A549 (cell line): Measurements from ENCODE around the gene L3MBTL2. TPM values are rescaled to one million over a fixed set of nuclear protein-coding genes. Genes with fewer than 3 reads are reported as not detected.

Experiments
- ATAC-seq, 2 experiments: fragments of 200-7000 bp in 1 of 2; fragments of >200 bp in 1 of 2; cut with Nextera tagmentation in 1 of 2; cut with Tn5 transposase in 1 of 2; 3 replicates each; pipeline versions ENCODE4 v1.8.0 to v1.9.1; 2018 to 2020; ENCODE audit warnings: mild to moderate bottlenecking in 1 of 2, moderate library complexity in 1 of 2
- CTCF ChIA-PET: fragments of 300-600 bp; sonication (Branson Sonifier 250); formaldehyde crosslinking; extraction: SDS; loops from one replicate; lab custom pipeline; 2021; ENCODE audit warnings: antibody characterized with exemption, inconsistent platforms; lab: Yijun Ruan, JAX
- POLR2A ChIA-PET: fragments of 350-600 bp; formaldehyde crosslinking; extraction: SDS; loops from one replicate; lab custom pipeline; 2021; ENCODE audit warnings: antibody characterized with exemption, inconsistent platforms; lab: Yijun Ruan, JAX
- DNase-seq, 2 experiments: peaks; one replicate each; pipeline versions ENCODE4 v3.0.0 to v3.0.0-alpha.2; 2011 to 2016; ENCODE audit warnings: low read depth in 1 of 2, low spot score in 1 of 2
- FAIRE-seq: peaks from 2 replicates; lab custom pipeline; 2011; peaks lifted over from hg19 to GRCh38; lab: Jason Lieb, UNC
- H3K27ac ChIP-seq, 2 experiments: fragments of >200 bp; sonication (Bioruptor Twin); formaldehyde crosslinking; 3 replicates each; pipeline ENCODE4 v1.5.1; 2016 to 2017
- H3K4me1 ChIP-seq: fragments of >200 bp; sonication (Bioruptor Twin); formaldehyde crosslinking; 3 replicates; pipeline ENCODE4 v1.6.1; 2016
- H3K4me2 ChIP-seq: fragments of >200 bp; sonication (Bioruptor Twin); formaldehyde crosslinking; 3 replicates; pipeline ENCODE4 v1.6.1; 2016
- H3K4me3 ChIP-seq: fragments of >200 bp; sonication (Bioruptor Twin); formaldehyde crosslinking; 3 replicates; pipeline ENCODE4 v1.5.1; 2016
- H3K9me3 ChIP-seq: fragments of >200 bp; sonication (Bioruptor Twin); formaldehyde crosslinking; 3 replicates; pipeline ENCODE4 v1.6.1; 2016
- FOSB ChIP-seq: fragments of 250-450 bp; sonication (Bioruptor Pico); IDR thresholded peaks from 2 replicates; pipeline ENCODE4 v1.5.0; 2020; ENCODE audit warnings: mild to moderate bottlenecking, moderate library complexity
- JUNB ChIP-seq: fragments of >200 bp; sonication (Bioruptor Twin); formaldehyde crosslinking; IDR thresholded peaks from 2 replicates; pipeline ENCODE4 v1.6.1; 2016
- RCOR1 ChIP-seq: fragments of 150-350 bp; IDR thresholded peaks from 2 replicates; pipeline ENCODE4 v1.6.1; 2014; ENCODE audit warnings: antibody characterized with exemption, low read length, low read depth
- RFX5 ChIP-seq: fragments of 450-650 bp; IDR thresholded peaks from 2 replicates; pipeline ENCODE4 v1.7.1; 2014; ENCODE audit warnings: antibody characterized with exemption, mild to moderate bottlenecking, moderate library complexity
- SREBF2 ChIP-seq: fragments of 450-650 bp; IDR thresholded peaks from 2 replicates; pipeline ENCODE4 v1.6.1; 2014; ENCODE audit warnings: mild to moderate bottlenecking, moderate library complexity
- ZNF302 ChIP-seq: fragments of 250-450 bp; sonication (Bioruptor Pico); IDR thresholded peaks from 2 replicates; pipeline ENCODE4 v1.9.0; 2021; ENCODE audit warnings: inconsistent platforms, mild to moderate bottlenecking, moderate library complexity
- ZSCAN20 ChIP-seq: fragments of 250-450 bp; sonication (Bioruptor Pico); IDR thresholded peaks from 2 replicates; pipeline ENCODE4 v1.8.0; 2022; ENCODE audit warnings: mild to moderate bottlenecking, moderate library complexity
- WGBS: methylation state at CpG from one replicate; pipeline ENCODE4 v1.1.6; 2017; ENCODE audit errors: missing lambda C conversion rate; 5-methylcytosine and 5-hydroxymethylcytosine counted together
- polyA plus RNA-seq, 4 experiments: library from polyadenylated mRNA; depleted of rRNA in 3 of 4; stranded (reverse); fragments of >200 nt; fragmentation: RNase III in 1 of 4; extraction: RNeasy Plus Mini Kit Qiagen cat#74134 plus additional on column Dnase treatment in 1 of 4; gene quantifications; 2 replicates in 3 of 4; 3 replicates in 1 of 4; pipeline ENCODE4 v1.2.3, GENCODE V29; 2011 to 2017
- TF ChIP-seq, protein P1 (sequence below): fragments of 200-600 bp; sonication (generic); IDR thresholded peaks from 2 replicates; pipeline ENCODE4 v1.6.1; 2016; ENCODE audit warnings: antibody characterized with exemption, mild to moderate bottlenecking, moderate library complexity
- TF ChIP-seq, protein P2 (sequence below): IDR thresholded peaks from 2 replicates; pipeline ENCODE4 v1.6.1; 2012
- TF ChIP-seq, protein P3 (sequence below): fragments of >200 bp; sonication (Bioruptor Twin); formaldehyde crosslinking; IDR thresholded peaks from 2 replicates; pipeline ENCODE4 v1.6.1; 2016

The L3MBTL2 gene
- polyA plus RNA-seq, 2 of the 4 experiments (the other 2 are of a cell fraction): 14.5 to 17.0 TPM

DNA sequence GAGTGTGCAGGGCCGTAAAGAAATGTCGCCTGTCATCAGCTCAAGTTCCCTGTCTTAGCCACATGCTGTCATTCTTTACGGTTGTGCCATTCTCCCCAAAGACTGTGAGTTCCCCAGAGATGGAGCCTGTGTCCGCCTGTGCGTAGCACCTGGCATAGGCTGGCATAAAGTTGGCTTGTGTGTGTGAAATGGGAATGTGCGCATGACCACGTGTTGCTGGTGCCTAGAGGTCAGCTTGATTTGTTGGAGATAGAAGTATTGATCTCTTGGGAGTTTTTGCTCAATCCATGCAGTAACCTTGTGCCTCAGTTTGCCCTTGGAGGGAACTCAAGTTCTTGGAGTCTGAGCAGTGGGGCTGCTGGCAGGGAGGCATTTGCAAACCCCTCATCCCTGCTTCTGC lies 26.3 kb downstream of the L3MBTL2 start:
- Histone ChIP-seq H3K4me2 (no peak overlapping the region), H3K9me3 (no peaks in the 10 kb centered on the region), H3K27ac (no peak overlapping the region), H3K4me1 (0 out of 3 replicates have a peak, but pooled peaks cover 4% of the 10 kb centered on the region), H3K4me3 (no peak overlapping the region)
- DNase-seq (no peak), ATAC-seq (no peak), FAIRE-seq (no peak)
- TF ChIP-seq, protein P1, sequence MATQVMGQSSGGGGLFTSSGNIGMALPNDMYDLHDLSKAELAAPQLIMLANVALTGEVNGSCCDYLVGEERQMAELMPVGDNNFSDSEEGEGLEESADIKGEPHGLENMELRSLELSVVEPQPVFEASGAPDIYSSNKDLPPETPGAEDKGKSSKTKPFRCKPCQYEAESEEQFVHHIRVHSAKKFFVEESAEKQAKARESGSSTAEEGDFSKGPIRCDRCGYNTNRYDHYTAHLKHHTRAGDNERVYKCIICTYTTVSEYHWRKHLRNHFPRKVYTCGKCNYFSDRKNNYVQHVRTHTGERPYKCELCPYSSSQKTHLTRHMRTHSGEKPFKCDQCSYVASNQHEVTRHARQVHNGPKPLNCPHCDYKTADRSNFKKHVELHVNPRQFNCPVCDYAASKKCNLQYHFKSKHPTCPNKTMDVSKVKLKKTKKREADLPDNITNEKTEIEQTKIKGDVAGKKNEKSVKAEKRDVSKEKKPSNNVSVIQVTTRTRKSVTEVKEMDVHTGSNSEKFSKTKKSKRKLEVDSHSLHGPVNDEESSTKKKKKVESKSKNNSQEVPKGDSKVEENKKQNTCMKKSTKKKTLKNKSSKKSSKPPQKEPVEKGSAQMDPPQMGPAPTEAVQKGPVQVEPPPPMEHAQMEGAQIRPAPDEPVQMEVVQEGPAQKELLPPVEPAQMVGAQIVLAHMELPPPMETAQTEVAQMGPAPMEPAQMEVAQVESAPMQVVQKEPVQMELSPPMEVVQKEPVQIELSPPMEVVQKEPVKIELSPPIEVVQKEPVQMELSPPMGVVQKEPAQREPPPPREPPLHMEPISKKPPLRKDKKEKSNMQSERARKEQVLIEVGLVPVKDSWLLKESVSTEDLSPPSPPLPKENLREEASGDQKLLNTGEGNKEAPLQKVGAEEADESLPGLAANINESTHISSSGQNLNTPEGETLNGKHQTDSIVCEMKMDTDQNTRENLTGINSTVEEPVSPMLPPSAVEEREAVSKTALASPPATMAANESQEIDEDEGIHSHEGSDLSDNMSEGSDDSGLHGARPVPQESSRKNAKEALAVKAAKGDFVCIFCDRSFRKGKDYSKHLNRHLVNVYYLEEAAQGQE: no peak
- POLR2A ChIA-PET: interaction anchor here (0.6 kb wide), 1 partner anchor 48 kb away, joined by 3 read pairs; no protein-coding TSS in a partner anchor
- 73% methylated on average over 5 of the region's 7 CpGs for WGBS
- CTCF ChIA-PET: interaction anchor here (0.6 to 0.8 kb wide), 2 partner anchors 16 to 162 kb away, joined by 3 read pairs; no protein-coding TSS in a partner anchor

DNA sequence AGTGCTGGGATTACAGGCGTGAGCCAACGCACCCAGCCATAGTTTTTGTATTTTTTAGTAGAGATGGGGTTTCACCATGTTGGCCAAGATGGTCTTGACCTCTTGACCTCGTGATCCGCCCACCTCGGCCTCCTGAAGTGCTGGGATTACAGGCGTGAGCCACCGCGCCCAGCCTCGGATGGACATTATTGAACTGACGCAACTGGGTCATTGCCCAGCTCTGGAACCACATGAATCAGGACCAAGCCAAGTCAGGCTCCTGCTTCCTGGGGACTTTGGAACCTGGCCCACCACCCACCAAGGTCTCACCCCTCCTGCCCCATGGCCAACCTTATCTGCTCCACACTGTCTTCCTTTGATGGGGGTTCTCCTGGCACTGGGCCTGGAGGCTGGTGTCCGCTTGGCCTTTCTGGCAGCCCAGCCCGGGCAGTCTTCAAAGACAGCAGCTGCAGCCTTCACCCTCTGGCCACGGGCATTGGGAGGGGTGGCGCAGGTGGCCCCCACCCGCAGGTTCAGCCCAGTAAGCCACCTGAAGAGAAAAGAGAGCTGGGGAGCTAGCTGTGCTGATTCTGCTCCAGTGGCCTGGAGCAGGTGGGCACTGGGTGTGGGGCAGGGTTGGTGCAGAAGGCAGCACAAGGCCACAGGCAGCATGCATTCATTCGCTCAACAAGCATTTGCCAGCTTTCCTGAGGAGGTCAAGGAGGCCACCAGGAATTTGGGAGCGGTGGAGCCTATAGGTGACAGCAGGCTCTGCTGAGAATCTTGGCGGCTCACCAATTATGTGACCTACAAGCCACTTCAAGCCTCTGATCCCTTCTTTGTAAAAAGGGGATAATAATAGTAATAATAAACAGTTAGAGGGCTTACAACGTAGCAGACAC lies 29.9 kb downstream of the L3MBTL2 start:
- ChIA-PET POLR2A (no interaction called here), CTCF (interaction anchor here (0.6 kb wide), 1 partner anchor 45 kb away, joined by 5 read pairs; no protein-coding TSS in a partner anchor)
- H3K27ac ChIP-seq: no peak overlapping the region
- H3K4me3 ChIP-seq: no peak overlapping the region
- no peak overlapping the region for H3K4me2 ChIP-seq
- DNase-seq (no peak), FAIRE-seq (no peak), ATAC-seq (no peak)
- H3K4me1 ChIP-seq: 0 out of 3 replicates have a peak, but pooled peaks cover 4% of the 10 kb centered on the region
- H3K9me3 ChIP-seq: no peaks in the 10 kb centered on the region
- 74% methylated on average over 15 of the region's 19 CpGs for WGBS
- TF ChIP-seq, protein P2, sequence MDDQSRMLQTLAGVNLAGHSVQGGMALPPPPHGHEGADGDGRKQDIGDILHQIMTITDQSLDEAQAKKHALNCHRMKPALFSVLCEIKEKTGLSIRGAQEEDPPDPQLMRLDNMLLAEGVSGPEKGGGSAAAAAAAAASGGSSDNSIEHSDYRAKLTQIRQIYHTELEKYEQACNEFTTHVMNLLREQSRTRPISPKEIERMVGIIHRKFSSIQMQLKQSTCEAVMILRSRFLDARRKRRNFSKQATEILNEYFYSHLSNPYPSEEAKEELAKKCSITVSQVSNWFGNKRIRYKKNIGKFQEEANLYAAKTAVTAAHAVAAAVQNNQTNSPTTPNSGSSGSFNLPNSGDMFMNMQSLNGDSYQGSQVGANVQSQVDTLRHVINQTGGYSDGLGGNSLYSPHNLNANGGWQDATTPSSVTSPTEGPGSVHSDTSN: no peak
- TF ChIP-seq RCOR1 (no peak), ZNF302 (no peak), JUNB (no peak), RFX5 (no peak), SREBF2 (no peak), FOSB (CRISPR knock-in tag) (no peak), ZSCAN20 (CRISPR knock-in tag) (no peak)
- TF ChIP-seq, protein P3, sequence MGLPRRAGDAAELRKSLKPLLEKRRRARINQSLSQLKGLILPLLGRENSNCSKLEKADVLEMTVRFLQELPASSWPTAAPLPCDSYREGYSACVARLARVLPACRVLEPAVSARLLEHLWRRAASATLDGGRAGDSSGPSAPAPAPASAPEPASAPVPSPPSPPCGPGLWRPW: no peak
- TF ChIP-seq, protein P1: no peak
